Measurements from ENCODE around the gene KIF4A.

- TF ChIP-seq CTCF (IDR thresholded peaks at IDR 0.05) (no peak), POLR2AphosphoS5 (IDR thresholded peaks at IDR 0.05) (no peak), POLR2A (IDR thresholded peaks at IDR 0.05) (no peak)
Observed at GRCh38 chrX:70254063-70254400, 35.9 kb upstream of the KIF4A start.
